Erythroblast (primary cell): ENCODE results near the gene TMPRSS2.

Experiments used
- DNase-seq, 2 experiments: peaks; one replicate each; lab custom pipeline; 2025; lab: John Stamatoyannopoulos, UW
- GATA1 ChIP-seq: IDR thresholded peaks from 2 replicates; pipeline ENCODE4 v1.6.1; 2011; ENCODE audit warnings: low read depth, mild to moderate bottlenecking, control low read depth, low read length, moderate library complexity
- POLR2A ChIP-seq: IDR thresholded peaks from 2 replicates; pipeline ENCODE4 v1.6.1; 2011; ENCODE audit warnings: mild to moderate bottlenecking, low read length

TMPRSS2 gene

DNA sequence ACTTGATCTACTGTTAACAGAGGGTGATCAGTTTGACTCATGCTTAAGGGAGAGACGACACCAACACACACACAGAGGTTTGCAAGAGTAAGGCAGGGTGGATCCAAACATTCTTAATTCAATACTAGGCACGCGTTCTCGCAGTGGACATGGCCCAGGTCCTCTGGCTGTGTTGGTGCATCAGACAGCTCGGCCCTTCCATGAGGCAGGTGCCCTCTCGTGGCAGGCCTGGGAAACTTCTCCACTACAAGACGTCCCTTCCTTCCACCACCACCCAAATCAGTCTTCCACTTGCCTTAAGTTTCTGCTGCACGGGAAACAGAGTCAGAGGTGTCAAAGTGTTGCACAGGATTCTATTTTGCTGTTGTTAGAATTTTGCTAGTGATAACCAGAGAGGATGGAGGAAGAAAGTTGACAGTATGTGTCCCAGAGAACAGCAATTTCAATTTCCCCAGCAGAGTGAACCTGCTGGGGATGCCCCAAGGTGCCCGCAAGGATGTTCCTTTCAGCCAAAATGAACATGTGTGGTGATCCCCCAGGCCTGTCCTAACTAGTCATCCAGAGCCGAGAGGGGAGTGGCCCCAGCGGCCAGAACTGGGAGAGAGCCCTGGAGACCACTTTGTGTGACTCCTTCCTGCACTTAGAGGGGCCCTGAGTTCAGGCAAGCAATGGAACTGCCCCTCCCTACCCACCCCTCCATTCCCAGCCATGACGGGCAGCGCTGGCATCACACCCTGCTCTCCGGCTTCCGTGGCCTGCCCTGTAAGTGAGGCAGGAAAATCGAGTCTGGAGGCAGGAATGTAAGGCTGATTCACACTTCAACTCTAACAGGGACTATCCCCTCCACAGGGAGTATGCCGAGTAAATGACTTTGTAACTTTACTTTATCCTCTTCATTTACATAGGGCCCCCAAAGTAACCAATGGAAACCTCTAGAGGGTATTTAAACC lies 47.1 kb downstream of the TMPRSS2 start:
- TF ChIP-seq POLR2A (no peak), GATA1 (no peak)
- peak; percentile 30 to 49 for DNase-seq

- TF ChIP-seq POLR2A, result no peak
- TF ChIP-seq GATA1, result no peak
Observed at GRCh38 chr21:41459884-41460534, 47.9 kb downstream of the TMPRSS2 start.

GRCh38 chr21:41458559-41458958 lies 49.4 kb downstream of the TMPRSS2 start:
- TF ChIP-seq GATA1 (no peak), POLR2A (no peak)
- DNase-seq, result no peak

More at GRCh38 chr21:41459884-41460534, 47.9 kb downstream of the TMPRSS2 start:
- no peak for DNase-seq

- TF ChIP-seq POLR2A (no peak), GATA1 (no peak)
Observed at GRCh38 chr21:41458121-41458520, 49.8 kb downstream of the TMPRSS2 start.

GRCh38 chr21:41453761-41454160 lies 54.2 kb downstream of the TMPRSS2 start:
- TF ChIP-seq POLR2A (no peak), GATA1 (no peak)
- DNase-seq, result no peak

More at GRCh38 chr21:41458121-41458520, 49.8 kb downstream of the TMPRSS2 start:
- no peak for DNase-seq

DNA sequence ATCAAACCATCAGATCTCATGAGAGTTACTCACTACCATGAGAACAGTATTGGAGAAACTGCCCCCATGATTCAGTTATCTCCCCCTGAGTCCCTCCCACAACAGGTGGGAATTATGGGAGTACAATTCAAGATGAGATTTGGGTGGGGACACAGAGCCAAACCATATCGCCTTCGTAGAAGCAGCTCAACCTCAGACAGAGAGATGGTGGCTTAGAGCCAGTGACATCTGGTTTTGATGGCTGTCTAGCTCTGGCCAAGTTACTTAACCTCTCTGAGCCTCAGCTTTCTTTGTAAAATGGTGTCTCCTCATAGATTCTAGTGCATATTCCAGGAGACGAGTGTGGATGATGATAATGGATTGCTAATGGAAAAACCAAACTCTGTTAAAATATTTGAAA lies 54.8 kb downstream of the TMPRSS2 start:
- no peak for DNase-seq
- TF ChIP-seq POLR2A (no peak), GATA1 (no peak)

GRCh38 chr21:41451753-41452676 lies 55.9 kb downstream of the TMPRSS2 start:
- DNase-seq, result no peak
- TF ChIP-seq GATA1 (no peak), POLR2A (no peak)

DNA sequence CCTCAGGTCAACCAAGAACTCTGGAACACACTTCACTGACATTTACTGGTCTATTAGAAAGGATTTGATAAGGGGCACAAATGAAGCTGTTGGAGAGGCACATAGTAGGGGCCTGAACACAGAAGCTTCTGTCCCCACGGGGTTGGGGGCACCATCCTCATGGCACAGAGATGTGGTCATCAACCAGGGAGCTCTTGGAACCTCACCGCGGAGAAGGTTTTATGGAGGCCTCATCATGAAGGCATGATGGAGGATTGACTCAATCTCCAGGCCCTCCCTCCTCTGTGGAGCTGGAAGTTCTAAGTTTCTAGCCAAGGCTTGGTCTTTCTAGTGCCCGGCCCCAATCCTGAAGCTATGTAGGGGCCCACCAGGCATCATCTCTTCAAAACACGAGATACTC lies 58.3 kb downstream of the TMPRSS2 start:
- no peak for DNase-seq
- TF ChIP-seq GATA1 (no peak), POLR2A (no peak)

DNA sequence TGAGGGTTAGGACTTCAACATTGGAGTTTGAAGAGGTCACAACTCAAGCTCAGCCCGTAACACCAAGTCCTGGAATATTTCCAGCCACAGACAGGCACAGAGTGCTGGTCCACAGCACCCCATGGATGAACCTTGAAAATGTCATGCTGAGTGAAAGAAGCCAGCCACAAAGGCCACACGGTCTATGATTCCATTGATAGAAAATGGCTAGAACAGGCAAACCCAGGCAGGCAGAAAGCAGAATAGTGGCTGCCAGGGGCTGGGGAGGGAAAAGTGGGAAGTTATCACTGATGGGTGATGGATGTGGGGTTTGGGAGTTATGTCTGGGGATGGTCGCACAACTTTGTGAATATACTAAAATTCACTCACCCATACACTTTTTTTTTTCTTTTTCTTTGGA lies 60.6 kb downstream of the TMPRSS2 start:
- TF ChIP-seq POLR2A (no peak), GATA1 (no peak)
- DNase-seq, result no peak

DNA sequence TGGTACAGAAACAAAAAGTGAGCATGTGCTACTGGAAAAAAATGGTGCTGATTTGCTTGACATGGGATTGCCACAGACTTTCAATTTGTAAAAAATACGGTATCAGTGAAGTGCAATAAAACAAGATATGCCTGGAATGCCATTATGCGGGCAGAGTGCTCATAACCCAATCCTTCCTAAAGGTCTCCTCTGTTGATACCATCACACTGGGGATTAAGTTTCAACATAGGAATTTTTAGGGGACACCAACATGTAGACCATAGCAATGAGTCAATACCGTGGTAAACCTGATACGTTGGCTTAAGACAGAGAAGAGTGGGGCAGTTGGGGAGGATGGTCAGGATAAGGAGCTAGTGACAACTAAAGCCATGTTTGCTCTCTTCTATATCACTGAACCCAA lies 61.4 kb downstream of the TMPRSS2 start:
- TF ChIP-seq POLR2A (no peak), GATA1 (no peak)
- no peak for DNase-seq

- DNase-seq, result no peak
- no peak for TF ChIP-seq GATA1
- no peak for TF ChIP-seq POLR2A
Observed at GRCh38 chr21:41445465-41445862, 62.5 kb downstream of the TMPRSS2 start.

GRCh38 chr21:41444703-41445464 lies 63.1 kb downstream of the TMPRSS2 start:
- no peak for TF ChIP-seq POLR2A
- no peak for TF ChIP-seq GATA1
- no peak for DNase-seq
